GM18507 (cell line): ENCODE results near the gene PNPLA7.
"Not testable (repeated sequence)": the region's sequence is repeated elsewhere in the genome, so short reads cannot be mapped to it uniquely, and the experiment has no call there.

Experiments used
- DNase-seq: peaks from one replicate; pipeline ENCODE4 v3.0.0; 2011; ENCODE audit warnings: low read depth; ENCODE audit not compliant: insufficient read length; ENCODE audit errors: extremely low spot score
- FAIRE-seq: peaks from 2 replicates; lab custom pipeline; 2011; peaks lifted over from hg19 to GRCh38; lab: Jason Lieb, UNC

PNPLA7 gene

DNA sequence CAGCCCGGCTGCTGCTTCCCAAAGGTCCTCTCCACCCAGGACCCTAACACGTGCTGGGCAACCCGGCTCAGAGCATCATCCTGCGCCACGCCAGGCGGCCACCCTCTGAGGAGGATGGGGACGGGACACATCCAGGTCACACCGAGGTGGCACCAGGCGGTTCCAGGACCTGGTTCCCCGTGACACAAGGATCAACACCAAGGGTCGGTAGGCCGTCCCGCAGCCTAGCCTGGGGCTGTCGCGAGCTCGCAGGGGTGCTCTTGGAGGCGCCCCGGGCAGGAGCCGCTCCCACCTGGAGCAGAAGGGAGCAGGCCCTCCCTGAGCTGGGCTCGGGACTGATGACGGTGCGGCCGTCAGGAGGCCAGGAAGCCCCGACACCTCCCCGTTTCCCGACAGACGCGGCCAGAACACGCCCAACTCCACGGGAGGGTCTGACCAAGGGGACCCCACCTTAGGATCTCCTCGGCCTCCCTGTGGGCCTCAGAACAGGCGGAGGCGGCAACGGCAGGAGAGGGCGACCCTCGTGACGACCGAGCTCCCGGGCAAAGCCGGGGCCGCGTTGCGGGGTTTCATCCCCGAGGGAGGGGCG, 133.5 kb downstream of the PNPLA7 start:
- FAIRE-seq = no peak
- DNase-seq = no peak

DNA sequence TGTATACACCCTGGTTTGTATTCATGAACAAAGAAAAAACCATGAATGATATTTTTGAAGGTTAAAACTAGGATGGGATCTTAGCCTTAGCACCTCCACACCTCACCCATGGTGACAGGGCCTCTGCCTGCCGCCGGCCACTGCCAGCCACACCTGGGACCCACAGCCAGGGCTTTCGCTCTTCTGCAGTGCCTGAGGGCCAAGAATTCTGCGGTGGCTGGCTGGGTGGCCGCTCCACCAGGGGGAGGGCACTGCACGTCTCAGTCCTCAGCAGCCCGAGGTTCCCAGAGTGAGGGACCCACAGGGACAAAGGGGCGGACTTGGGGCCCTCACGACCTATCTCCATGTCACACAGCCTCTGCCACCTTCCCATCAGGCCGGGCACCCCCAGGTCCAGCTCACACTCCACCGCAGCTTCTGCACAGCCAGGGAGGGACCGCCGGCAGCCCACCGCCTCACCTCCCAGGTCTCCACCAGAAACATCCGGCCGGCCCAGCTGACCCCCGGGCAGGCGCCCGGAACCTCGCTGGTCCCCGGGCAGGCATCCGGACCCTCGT, 134.1 kb downstream of the PNPLA7 start:
- no peak for FAIRE-seq

GRCh38 chr9:137415451-137415850, 134.8 kb downstream of the PNPLA7 start:
- DNase-seq (no peak), FAIRE-seq (no peak)

More for the DNA sequence above, 134.1 kb downstream of the PNPLA7 start:
- no peak for DNase-seq

DNA sequence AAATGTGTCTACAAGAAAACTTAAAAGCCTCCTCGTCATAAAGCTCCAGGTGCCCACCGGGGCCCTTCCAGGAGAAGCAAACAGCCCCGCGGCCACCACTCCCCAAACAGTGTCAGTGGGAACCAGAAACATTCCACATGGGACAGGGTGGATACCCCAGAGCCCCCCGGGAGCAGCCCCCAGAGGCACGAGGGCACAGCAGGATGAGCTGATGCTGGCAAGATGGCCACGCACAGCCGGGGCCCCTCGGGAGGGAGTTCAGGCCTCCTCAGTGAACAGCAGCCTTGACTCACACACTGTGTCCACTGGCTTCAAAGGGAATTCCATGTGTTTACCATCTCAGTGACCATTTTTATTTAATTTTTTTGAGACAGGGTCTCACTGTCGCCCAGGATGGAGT, 137.8 kb downstream of the PNPLA7 start:
- DNase-seq (no peak), FAIRE-seq (no peak)

DNA sequence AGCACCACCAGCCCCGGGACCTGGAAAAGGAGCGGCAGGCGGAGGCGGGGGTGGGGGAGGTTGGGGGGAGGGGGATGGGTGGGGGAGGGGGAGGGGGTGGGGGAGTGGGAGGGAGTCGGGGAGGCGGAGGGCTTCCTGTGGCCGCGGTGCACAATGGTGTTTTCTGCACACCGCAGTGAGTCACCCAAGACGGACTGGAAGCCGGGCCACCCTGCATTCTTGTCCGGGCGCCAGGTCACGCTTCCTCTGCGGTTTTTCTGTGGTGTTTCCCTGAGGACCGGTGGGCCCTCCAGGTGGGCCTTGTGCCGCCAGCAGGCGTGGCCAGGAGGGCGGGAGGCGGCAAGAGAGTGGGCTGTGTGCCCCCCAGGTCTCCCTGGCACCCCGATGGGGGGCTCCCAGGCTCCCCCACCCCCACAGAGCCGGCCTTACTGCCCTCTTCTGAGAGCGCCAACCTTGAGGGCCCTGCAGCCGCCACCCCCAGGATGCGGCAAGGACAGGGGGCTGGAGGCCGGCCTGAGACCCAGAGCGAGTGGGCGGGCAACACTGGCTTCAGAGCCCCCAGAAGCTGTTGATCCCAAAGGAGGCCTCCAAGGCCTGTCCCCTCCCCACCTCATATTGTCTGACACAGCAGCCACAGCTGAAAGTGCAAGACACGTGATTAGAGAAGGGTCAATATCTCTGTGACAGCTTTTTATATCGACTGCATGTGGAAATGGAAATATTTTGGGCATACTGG, 138.4 kb downstream of the PNPLA7 start:
- DNase-seq = peak; percentile 70
- peak; percentile 75 for FAIRE-seq

- FAIRE-seq (no peak), DNase-seq (no peak)
Observed at GRCh38 chr9:137411260-137411644, 138.9 kb downstream of the PNPLA7 start.

GRCh38 chr9:137410891-137411249, 139.3 kb downstream of the PNPLA7 start:
- FAIRE-seq = no peak

GRCh38 chr9:137410236-137410890, 139.8 kb downstream of the PNPLA7 start:
- FAIRE-seq, DNase-seq: not testable (repeated sequence)

More at GRCh38 chr9:137410891-137411249, 139.3 kb downstream of the PNPLA7 start:
- DNase-seq = no peak
